ENCODE data around the gene TRAF1.
A peak's percentile ranks its signal among the peaks of the same experiment; 100 is the strongest.

GRCh38 chr9:120914396-120914795 is 12.2 kb downstream of the TRAF1 start:
- TF ChIP-seq CTCF (IDR thresholded peaks at IDR 0.05), result no peak
- TF ChIP-seq POLR2AphosphoS5 (IDR thresholded peaks at IDR 0.05), result peak in 1 of 4 donors; percentile 14
